GM21528 (cell line): Measurements from ENCODE around the gene HNRNPAB.
"Not testable (repeated sequence)": the region's sequence is repeated elsewhere in the genome, so short reads cannot be mapped to it uniquely, and the experiment has no call there.

Source experiments
- ATAC-seq: cut with Tn5 transposase; IDR thresholded peaks from one replicate; pipeline ENCODE4 v1.9.1; 2021; ENCODE audit warnings: mild to moderate bottlenecking, moderate library complexity; ENCODE audit not compliant: unreplicated experiment, low FRiP score

Gene HNRNPAB

DNA sequence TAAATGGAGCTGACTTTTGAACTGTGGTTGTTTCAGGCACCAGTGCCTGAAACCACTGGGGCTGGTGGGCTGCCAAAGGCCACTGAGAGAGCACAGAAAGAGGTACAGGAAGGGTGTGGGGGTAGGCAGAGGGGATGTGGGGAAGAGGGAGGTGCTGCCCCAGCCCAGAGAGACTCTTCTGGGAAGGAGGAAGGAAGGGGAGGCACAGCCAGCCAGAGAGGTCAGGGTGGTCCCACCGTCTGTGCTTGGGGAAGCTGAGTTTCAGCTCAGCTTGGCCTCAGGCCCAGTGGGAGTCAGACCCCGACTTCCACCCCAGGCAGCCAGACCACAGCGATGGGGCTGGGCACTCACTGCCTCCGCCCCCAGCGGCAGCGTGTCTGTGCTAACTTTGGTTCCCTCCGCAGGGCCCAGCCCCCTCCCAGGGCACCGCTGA is 36.9 kb downstream of the HNRNPAB start:
- ATAC-seq = peak; percentile 23

DNA sequence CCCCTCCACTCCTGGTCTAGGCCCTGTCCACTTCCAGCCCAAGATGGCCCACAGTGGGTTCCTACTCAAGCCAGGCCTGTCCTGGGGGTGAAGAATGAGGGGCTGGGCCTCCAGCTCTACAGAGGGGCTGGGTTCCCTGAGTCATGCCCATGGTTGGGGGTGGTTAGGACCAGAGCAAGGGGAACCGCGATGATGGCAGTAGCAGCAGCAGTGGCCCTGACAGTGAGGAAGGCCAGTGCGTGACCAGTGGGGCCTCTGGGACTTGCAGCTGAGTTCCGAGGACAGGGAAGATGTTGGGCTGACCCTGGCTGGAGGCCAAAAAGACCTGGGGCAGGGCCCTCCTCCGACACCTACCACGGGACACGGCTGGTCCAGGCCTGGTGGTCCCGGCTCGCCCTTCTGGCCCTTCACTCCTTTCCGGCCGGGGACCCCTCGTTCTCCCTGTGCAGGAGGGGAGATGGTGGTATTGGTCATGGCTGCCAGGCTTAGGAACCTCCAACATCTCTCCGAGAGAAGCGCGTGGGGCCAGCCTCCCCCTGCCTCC is 37.4 kb downstream of the HNRNPAB start:
- ATAC-seq = no peak

DNA sequence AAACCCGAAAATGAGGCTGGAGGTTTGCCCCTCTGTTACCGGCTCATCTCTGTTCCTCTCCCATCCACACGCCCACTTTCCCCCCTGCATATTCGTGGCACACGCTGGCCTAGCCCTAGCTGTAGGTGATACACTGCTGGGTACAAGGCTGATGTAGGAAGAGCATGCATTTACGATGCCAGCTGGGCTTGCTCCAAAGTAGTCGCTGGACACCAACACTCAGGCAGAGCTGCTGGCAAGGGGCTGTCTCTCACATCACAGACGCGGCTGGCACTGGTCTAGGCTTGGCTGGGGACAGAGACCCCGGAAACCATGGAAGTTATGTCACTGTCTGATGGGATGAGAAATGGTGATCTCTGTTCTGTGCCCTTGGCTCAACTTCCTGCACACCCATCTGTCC is 38.1 kb downstream of the HNRNPAB start:
- no peak for ATAC-seq

DNA sequence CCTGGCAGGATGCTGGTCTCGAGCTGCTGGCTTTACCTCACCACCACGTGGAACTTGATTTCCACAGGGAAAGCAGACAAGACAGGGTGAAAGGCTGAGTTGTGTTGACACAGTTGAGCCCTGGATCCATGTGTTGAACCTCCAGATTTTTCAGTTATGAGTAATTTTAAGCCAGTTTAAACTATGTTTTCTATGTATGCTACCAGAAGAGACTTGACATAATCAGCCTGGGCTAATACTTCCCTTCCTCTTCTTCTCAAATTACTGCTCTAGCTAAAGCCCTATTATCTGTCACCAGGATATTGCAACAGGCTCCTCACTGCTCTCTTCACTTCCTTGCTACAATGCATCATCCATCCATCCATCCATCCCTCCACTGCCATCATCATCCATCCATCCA is 40.2 kb downstream of the HNRNPAB start:
- ATAC-seq = no peak

DNA sequence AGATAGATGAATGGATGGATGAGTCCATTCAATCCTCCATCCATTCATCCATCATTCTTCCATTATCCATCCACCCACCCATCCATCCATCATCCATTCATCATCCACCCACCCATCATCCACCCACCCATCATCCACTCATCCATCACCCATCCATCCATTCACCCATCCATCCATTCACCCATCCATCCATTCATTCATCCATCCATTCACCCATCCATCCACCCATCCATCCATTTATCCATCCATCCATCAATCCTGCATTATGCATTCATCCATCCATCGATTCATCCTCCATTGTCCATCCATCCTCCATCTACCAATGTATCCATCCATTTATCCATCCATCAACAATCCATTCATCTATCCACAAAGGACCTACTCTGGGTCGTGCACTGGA is 41.1 kb downstream of the HNRNPAB start:
- no peak for ATAC-seq

DNA sequence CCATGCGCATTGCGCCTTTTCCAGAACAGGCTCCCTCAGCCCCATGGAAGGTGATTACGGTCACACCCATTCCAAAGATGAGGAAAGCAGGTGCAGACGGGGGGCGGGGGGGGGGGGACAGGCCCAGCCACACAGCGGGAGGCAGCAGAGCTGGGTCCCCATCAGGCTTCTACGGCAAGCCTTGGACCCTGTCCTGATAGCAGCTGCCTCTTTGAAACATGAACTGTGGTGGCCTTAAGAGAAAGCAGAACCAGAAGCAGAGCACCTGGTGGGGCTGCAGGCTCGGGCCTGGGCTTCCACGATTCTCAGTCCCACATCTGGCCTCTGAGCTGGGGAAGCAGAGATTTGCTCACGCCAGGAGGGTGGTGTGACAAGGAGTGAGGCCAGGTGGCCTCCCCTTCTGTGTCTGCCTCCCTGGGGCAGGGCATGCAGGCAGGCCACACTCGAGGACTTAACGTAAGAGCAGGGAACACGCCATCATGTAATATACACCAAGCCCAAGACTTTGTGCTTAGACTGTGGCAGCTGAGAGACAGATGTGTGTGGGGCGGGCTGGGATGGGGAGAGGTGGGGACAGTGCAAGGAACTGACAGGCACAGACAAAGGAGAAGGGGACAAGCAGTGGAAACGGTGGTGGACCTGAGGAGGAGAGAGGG is 42.4 kb downstream of the HNRNPAB start:
- ATAC-seq = no peak

DNA sequence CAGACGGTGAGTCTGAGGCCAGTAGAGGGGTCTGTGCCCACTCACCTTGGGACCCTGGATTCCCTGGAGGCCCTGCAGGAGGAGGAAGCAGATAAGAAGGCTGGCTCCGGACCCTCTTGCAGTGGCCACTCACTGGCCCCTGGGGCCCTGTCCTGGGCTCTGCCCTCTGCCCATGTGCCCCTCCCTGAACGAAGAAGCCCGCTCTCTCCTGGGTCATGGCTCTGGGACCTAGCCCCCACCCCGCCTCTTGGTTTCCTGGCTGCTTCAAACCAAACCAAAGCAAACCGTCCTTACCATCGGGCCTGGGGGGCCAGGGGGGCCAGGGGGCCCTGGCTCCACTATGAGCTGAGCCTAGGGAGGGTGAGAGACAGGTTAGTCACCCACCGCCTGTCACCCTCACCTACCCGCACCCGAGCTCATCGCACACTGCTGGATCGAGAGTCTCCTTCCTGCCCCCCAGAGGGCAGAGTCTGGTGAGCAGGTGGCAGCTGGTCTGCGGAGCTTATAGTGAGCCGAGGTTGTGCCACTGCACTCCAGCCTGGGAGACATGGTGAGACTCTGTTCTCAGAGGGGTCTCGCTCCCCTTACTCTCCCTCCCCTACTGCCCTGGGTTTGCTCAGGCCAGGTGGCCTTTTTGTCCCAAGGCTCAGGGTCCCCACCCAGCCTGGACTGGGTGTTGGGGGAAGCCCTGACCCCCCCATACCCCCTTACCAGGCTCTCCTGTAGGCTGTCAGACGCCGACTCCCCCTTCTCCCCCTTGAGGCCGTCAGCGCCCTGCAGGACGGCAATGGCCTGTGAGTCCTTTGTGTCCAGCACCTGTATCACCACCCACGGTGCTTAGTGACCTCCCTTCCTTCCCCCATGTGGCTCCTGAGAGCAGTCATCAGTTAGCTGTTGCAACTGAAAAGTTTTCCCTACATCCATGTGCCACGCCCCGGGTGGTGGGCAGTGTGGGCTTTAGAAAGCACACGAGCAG is 43.4 kb downstream of the HNRNPAB start:
- no peak for ATAC-seq

DNA sequence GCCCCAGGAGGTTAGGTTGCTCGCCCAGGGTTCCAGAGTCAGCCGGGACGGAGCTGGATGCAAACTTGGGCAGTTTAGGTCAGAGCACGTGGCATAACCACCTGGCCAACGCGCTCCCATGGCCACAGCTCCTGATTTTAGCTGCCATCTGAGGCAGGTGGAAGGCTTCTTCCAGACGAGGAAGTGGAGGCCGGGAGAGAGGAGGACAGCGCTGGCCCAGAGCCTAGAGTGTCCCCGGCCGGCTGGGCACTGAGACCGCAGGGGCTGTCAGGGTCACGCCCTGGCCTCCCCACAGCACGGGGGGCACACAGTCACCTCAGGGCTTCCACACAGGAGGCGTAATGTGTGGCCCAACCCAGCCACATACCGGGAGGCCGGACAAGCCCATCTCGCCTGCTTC is 44.4 kb downstream of the HNRNPAB start:
- ATAC-seq = no peak

DNA sequence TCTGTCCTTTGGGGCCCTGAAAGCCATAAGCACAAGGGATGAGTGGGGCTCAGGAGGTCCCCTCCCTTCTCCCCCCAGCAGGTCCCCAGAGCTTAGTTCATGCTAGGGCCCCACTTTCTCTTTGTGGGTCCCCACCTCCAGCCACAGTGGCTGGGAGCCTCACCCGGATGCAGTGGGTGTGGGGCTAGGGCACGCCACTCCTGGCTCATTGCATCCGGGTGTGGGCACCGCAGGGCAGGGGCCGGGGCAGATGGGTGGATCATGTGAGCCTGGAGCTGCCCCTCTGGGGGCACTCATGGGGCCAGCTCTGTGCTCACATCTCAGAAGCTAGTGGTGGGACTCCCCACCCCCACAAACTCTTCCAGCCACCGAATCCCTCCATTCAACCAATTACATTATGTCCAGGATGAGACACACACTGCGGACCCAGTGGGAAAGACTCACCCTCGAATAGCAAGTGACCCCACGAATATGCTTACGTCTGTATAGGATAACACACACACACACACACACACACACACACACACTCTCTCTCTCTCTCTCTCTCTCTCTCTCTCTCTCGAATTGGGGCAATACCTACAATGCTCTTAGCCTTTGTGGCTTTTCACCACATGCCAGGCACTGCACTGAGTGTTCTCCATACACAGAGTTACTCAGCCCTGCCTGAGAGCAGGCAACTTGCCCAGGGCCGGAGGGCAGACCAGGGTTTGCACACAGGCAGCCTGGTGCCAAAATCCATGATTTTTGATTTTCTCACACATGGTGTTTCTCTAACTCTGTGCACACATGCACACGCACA is 45.1 kb downstream of the HNRNPAB start:
- no peak for ATAC-seq

DNA sequence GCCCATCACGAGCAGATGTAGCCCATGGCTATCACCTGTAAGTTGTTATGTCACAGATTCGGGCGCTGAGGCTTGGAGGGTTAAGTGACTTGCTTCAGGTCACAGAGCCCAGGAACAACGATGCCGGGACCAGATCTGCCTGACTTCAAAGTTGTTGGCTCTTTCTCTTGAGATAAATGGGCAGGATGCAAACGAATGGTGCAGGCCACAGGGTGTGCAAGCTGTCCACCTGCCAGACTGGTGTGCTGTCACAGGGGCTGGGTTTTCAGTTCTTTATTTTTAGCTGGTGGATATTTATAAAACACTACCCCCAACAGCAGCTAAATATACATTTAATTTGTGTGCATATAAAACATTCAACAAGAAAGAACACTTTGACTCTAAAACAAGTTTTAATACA is 45.9 kb downstream of the HNRNPAB start:
- no peak for ATAC-seq

DNA sequence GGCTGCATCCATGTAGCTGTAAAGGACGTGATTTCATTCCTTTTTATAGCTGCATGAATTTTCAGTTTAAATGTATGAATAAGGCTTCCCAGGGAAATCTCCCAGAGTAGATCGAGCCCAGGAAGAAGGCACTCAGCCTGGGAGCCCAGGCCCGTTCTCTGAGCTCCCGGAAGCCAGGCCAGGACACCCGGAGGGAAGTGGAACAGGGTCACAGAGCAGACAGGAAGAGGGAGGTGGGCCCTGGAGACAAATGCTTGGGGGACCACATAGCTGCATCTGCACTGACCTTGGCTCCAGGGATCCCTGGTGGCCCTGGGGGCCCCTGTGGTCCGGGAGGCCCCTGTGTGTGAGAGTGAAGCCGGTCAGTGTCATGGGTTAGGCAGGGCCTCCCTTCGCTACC is 47.9 kb downstream of the HNRNPAB start:
- no peak for ATAC-seq

DNA sequence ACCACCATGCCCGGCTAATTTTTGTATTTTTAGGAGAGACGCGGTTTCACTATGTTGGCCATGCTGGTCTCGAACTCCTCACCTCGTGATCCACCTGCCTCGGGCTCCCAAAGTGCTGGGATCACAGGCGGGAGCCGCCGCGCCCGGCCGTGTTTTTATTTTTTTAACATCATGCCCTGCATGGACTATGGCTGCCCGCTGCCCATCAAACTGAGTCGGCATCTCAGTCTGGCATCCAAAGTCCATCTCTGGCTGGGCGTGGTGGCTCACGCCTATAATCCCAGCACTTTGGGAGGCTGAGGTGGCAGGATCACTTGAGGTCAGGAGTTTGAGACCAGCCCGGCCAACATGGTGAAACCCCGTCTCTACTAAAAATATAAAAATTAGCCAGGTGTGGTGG is 49.3 kb downstream of the HNRNPAB start:
- not testable (repeated sequence) for ATAC-seq

DNA sequence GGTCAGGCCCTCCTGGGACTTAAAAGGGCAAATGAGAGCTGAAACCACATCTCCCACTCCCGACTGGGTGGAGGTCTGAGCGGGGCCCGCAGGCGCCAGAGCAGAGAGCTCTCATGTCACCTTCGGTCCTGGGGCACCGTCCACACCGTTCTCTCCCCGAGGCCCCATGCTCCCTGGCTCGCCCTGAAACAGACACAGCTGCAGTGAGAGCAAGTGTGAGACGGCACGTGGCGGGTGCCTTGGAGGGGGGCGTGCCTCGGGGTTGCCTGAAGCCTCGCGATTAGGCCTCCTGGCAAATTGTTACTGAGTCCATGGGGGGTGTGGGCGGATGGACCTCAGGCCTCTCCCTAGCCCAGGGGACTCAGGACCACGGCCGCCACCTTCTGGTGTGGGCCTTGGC is 52.4 kb downstream of the HNRNPAB start:
- ATAC-seq = no peak

DNA sequence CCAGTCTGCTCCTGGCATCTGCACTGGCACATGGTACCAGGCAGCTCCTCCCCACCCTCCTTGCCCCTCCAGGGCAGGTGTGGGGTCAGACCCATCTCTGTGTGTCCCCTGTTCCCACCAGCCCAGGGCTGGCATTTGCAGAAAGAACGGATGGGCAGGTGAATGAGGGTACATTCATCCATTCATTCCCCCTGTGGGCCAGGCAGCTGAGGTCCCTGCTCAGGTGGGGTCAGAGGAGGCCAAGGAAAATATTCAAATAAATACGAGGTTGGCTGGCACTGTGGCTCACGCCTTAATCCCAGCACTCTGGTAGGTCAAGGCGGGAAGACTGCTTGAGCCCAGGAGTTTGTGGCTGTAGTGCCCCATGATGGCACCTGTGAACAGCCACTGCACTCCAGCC is 53.3 kb downstream of the HNRNPAB start:
- no peak for ATAC-seq

DNA sequence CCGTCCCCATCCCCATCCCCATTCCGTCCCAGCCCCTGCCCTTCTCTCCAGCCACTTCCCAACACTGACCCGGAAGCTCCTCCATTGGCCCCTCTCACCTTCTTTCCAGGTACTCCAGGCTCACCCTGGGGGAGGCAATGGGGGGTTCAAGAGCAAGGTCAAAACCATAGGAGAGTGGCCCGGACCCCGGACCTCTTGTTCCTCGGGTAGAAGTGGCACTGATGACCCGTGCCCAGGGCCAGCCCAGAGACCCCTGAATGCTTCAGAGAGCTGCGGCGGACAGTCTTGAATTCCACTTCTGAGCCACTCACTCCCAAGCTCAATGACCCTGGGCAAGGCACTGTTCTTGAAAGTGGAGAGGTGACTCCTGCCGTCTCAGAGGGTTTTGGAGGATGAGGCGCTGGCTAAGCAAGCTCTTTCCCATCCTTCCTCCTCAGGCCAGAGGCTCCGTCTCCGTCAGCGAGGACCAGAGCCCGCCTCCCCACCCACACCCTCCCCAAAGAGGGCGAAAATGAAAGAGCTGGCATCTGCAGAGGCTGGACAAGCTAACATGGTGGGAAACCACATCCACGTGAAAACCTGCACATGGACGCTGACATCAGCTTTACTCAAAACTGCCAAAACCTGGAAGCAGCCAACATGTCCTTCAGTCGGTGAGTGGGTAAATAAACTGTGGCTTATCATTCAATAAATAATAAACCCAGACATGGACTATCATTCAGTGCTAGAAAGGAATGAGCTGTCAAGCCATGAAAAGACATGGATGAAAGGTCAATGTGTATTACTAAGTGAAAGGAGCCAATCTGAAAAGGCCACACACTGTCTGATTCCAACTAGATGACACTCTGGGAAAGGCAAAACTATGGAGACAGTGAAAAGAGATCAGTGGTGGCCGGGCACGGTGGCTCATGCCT is 55.5 kb downstream of the HNRNPAB start:
- ATAC-seq = no peak
